Sigmoid colon (tissue), 4 donors: Measurements from ENCODE around the gene ZP1.
A peak's percentile ranks its signal among the peaks of the same experiment; 100 is the strongest.

Experiments
- CTCF ChIP-seq, 4 experiments: fragments of 450-650 bp in 3 of 4; fragments of 200-600 bp in 1 of 4; IDR thresholded peaks; one replicate each; pipeline ENCODE4 v1.5.1; 2016 to 2019; ENCODE audit warnings: antibody characterized with exemption in 4 of 4, mild to moderate bottlenecking in 3 of 4, moderate library complexity in 2 of 4
- POLR2A ChIP-seq, 2 donors: fragments of 450-650 bp; IDR thresholded peaks; one replicate each; pipeline ENCODE4 v1.6.1; 2016; ENCODE audit warnings: antibody characterized with exemption in 2 of 2, mild to moderate bottlenecking in 2 of 2, moderate library complexity in 2 of 2
- POLR2AphosphoS5 ChIP-seq, 4 donors: sonication (generic); formaldehyde crosslinking; IDR thresholded peaks; one replicate each; pipeline ENCODE4 v1.6.1; 2017; ENCODE audit warnings: antibody characterized with exemption in 4 of 4

DNA sequence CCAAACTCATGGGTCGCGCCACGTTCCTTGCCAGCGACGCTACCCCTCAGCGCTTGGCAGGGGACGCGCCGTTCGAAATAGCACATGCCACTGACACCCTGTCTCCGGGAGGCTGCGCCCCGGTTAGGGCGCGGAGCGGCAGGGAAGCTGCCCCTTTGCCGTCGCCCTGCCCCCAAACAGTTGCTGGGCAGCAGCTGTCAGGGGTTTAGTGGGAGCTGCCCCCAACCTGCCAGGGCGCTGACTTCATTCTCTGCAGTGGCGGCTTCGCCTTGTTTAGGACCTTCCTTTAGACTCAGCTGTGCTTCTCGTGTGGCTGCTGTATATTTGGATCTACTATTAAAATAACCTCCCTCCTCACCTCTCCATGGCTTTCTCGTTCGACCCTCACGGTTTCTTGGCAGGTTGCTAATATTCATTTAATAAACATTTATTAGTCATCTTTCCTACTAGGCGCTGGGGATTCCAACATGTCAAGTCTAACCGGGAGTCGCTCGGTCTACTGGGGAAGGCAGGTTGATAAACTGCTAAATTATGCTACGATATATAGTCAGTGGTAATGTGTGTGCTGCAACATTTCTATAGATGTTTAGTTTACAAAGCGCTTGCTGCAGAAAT lies 47.4 kb downstream of the ZP1 start:
- TF ChIP-seq CTCF (IDR thresholded peaks at IDR 0.05) (no peak), POLR2AphosphoS5 (IDR thresholded peaks at IDR 0.05) (peak in 1 of 4 donors; percentile 6), POLR2A (IDR thresholded peaks at IDR 0.05) (no peak)
